Peyer's patch (tissue), 4 donors: ENCODE data around the gene FREM1.

ENCODE experiments used
- POLR2A ChIP-seq, 2 donors: fragments of 450-650 bp; IDR thresholded peaks; one replicate each; pipeline ENCODE4 v1.5.1; 2017; ENCODE audit warnings: antibody characterized with exemption in 2 of 2, mild to moderate bottlenecking in 2 of 2, moderate library complexity in 2 of 2
- TF ChIP-seq, protein P1 (sequence below), 6 experiments: fragments of 450-650 bp in 4 of 6; fragments of 200-600 bp in 2 of 6; sonication (generic) in 1 of 6; IDR thresholded peaks; one replicate each; pipeline ENCODE4 v1.5.1; 2017 to 2019; ENCODE audit warnings: antibody characterized with exemption in 6 of 6, mild to moderate bottlenecking in 3 of 6, moderate library complexity in 1 of 6

DNA sequence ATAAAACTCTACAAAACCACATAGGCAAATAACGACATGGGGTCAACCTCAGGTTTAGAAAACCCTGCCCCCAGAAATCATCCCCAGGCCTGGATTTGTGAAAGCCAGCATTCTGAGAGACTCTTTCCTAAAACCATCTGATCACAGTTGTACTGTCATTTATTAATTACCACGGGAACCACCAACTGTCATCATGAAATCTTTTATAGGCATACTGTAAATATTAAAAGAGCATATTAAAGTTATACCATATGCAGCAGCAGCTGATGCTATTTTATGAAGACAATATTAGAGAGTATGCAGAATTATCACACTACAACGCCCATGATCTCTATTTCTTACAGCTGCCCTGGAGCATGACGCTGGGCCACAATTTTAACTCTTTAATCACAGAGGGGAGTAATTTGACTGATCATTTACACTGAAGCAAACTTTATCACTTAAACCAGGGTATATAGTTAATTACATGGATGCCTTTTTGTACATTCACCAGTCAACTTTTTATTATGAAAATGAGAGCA is 208.0 kb downstream of the FREM1 start:
- TF ChIP-seq, protein P1, sequence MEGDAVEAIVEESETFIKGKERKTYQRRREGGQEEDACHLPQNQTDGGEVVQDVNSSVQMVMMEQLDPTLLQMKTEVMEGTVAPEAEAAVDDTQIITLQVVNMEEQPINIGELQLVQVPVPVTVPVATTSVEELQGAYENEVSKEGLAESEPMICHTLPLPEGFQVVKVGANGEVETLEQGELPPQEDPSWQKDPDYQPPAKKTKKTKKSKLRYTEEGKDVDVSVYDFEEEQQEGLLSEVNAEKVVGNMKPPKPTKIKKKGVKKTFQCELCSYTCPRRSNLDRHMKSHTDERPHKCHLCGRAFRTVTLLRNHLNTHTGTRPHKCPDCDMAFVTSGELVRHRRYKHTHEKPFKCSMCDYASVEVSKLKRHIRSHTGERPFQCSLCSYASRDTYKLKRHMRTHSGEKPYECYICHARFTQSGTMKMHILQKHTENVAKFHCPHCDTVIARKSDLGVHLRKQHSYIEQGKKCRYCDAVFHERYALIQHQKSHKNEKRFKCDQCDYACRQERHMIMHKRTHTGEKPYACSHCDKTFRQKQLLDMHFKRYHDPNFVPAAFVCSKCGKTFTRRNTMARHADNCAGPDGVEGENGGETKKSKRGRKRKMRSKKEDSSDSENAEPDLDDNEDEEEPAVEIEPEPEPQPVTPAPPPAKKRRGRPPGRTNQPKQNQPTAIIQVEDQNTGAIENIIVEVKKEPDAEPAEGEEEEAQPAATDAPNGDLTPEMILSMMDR (IDR thresholded peaks at IDR 0.05) = no peak
- TF ChIP-seq POLR2A (IDR thresholded peaks at IDR 0.05) = no peak
